ENCODE results near the gene AURKAIP1.

The AURKAIP1 gene

GRCh38 chr1:1359664-1360468 lies 15.1 kb downstream of the AURKAIP1 start:
- no peak for ATAC-seq (ENCODE audit: insufficient read depth, low read depth)
- Histone ChIP-seq H3K79me2 (ENCODE audit: insufficient read depth, low read length) (no peaks in the 10 kb centered on the region), H3K9me3 (ENCODE audit: insufficient read depth, low read length, severe bottlenecking) (no peaks in the 10 kb centered on the region), H3K9ac (ENCODE audit: low read depth, low read length) (no peak overlapping the region), H3K4me3 (ENCODE audit: low read depth in 1 of 2, low read length in 2 of 2) (no peak overlapping the region), H3K27ac (ENCODE audit: low read length) (no peak overlapping the region), H3K4me2 (ENCODE audit: insufficient read depth, low read length) (no peak overlapping the region), H3K27me3 (ENCODE audit: insufficient read depth, low read length, poor library complexity) (no peaks in the 10 kb centered on the region), H3K4me1 (ENCODE audit: insufficient read depth, low read length) (no peaks in the 10 kb centered on the region), H4K20me1 (ENCODE audit: insufficient read depth, low read length) (no peaks in the 10 kb centered on the region), H3K36me3 (ENCODE audit: insufficient read depth, low read length) (no peaks in the 10 kb centered on the region), H2AFZ (ENCODE audit: low read depth, low read length) (no peak overlapping the region)
- DNase-seq, result no peak
- no peak for TF ChIP-seq CTCF (IDR thresholded peaks at IDR 0.05; ENCODE audit: borderline replicate concordance, extremely low read depth, low read length, poor library complexity, severe bottlenecking)
- TF ChIP-seq EZH2 (IDR thresholded peaks at IDR 0.05; ENCODE audit: borderline replicate concordance, low read depth, low read length, severe bottlenecking), result no peak

- H3K36me3 ChIP-seq (ENCODE audit: insufficient read depth, low read length), result no peaks in the 10 kb centered on the region
- no peaks in the 10 kb centered on the region for H3K79me2 ChIP-seq (ENCODE audit: insufficient read depth, low read length)
- H3K27me3 ChIP-seq (ENCODE audit: insufficient read depth, low read length, poor library complexity), result no peaks in the 10 kb centered on the region
- H3K4me2 ChIP-seq (ENCODE audit: insufficient read depth, low read length), result no peak overlapping the region
- no peak for TF ChIP-seq CTCF (IDR thresholded peaks at IDR 0.05; ENCODE audit: borderline replicate concordance, extremely low read depth, low read length, poor library complexity, severe bottlenecking)
- H3K9ac ChIP-seq (ENCODE audit: low read depth, low read length), result no peak overlapping the region
- no peaks in the 10 kb centered on the region for H4K20me1 ChIP-seq (ENCODE audit: insufficient read depth, low read length)
- H3K4me1 ChIP-seq (ENCODE audit: insufficient read depth, low read length), result no peaks in the 10 kb centered on the region
- DNase-seq, result no peak
- H2AFZ ChIP-seq (ENCODE audit: low read depth, low read length), result no peak overlapping the region
- H3K4me3 ChIP-seq (ENCODE audit: low read depth in 1 of 2, low read length in 2 of 2), result no peak overlapping the region
- H3K9me3 ChIP-seq (ENCODE audit: insufficient read depth, low read length, severe bottlenecking), result no peaks in the 10 kb centered on the region
- peak; percentile 47; the same call in 2 of the 3 replicates for ATAC-seq (ENCODE audit: insufficient read depth, low read depth)
- no peak overlapping the region for H3K27ac ChIP-seq (ENCODE audit: low read length)
These were observed 15.7 kb downstream of the AURKAIP1 start for GRCh38 chr1:1359308-1359663.

GRCh38 chr1:1358433-1359271 lies 16.4 kb downstream of the AURKAIP1 start, which contains the start of gene MXRA8:
TSS of gene MXRA8 (minus strand) at chr1:1358555. CDS start at chr1:1358504, 51 bp downstream.
- ATAC-seq (ENCODE audit: insufficient read depth, low read depth), result no peak
- Histone ChIP-seq H3K9ac (ENCODE audit: low read depth, low read length) (no peak within 1 kb of the TSS), H2AFZ (ENCODE audit: low read depth, low read length) (no peak within 1 kb of the TSS), H4K20me1 (ENCODE audit: insufficient read depth, low read length) (0 out of 2 replicates have a peak, but pooled peaks cover 4% of the 10 kb centered on the region), H3K27me3 (ENCODE audit: insufficient read depth, low read length, poor library complexity) (no peaks in the 10 kb centered on the region), H3K4me3 (ENCODE audit: low read depth in 1 of 2, low read length in 2 of 2) (no peak within 1 kb of the TSS), H3K4me2 (ENCODE audit: insufficient read depth, low read length) (no peak within 1 kb of the TSS), H3K36me3 (ENCODE audit: insufficient read depth, low read length) (no peaks in the 10 kb centered on the region), H3K9me3 (ENCODE audit: insufficient read depth, low read length, severe bottlenecking) (no peaks in the 10 kb centered on the region), H3K79me2 (ENCODE audit: insufficient read depth, low read length) (no peaks in the 10 kb centered on the region), H3K4me1 (ENCODE audit: insufficient read depth, low read length) (no peaks in the 10 kb centered on the region), H3K27ac (ENCODE audit: low read length) (no peak within 1 kb of the TSS)
- TF ChIP-seq EZH2 (IDR thresholded peaks at IDR 0.05; ENCODE audit: borderline replicate concordance, low read depth, low read length, severe bottlenecking) (no peak), CTCF (IDR thresholded peaks at IDR 0.05; ENCODE audit: borderline replicate concordance, extremely low read depth, low read length, poor library complexity, severe bottlenecking) (no peak)
- no peak for DNase-seq
